ENCODE data around the gene LRP11.

Gene LRP11

GRCh38 chr6:149823013-149823412 lies 41.1 kb downstream of the LRP11 start:
- no peak for DNase-seq (ENCODE audit: low read depth)
- no peak overlapping the region for H3K4me3 ChIP-seq (ENCODE audit: low read length)
- TF ChIP-seq CTCF (IDR thresholded peaks at IDR 0.05; ENCODE audit: insufficient read depth, low read depth, low read length, missing control alignments): no peak

- DNase-seq (ENCODE audit: low read depth): no peak
- no peak overlapping the region for H3K4me3 ChIP-seq (ENCODE audit: low read length)
- TF ChIP-seq CTCF (IDR thresholded peaks at IDR 0.05; ENCODE audit: insufficient read depth, low read depth, low read length, missing control alignments): no peak
Measured at GRCh38 chr6:149821492-149821891, 42.7 kb downstream of the LRP11 start.

GRCh38 chr6:149820506-149820905 lies 43.7 kb downstream of the LRP11 start:
- H3K4me3 ChIP-seq (ENCODE audit: low read length): no peak overlapping the region
- no peak for DNase-seq (ENCODE audit: low read depth)
- TF ChIP-seq CTCF (IDR thresholded peaks at IDR 0.05; ENCODE audit: insufficient read depth, low read depth, low read length, missing control alignments): no peak

GRCh38 chr6:149815788-149816187 lies 48.4 kb downstream of the LRP11 start:
- no peak overlapping the region for H3K4me3 ChIP-seq (ENCODE audit: low read length)
- TF ChIP-seq CTCF (IDR thresholded peaks at IDR 0.05; ENCODE audit: insufficient read depth, low read depth, low read length, missing control alignments): no peak
- no peak for DNase-seq (ENCODE audit: low read depth)

GRCh38 chr6:149813351-149813750 lies 50.8 kb downstream of the LRP11 start:
- H3K4me3 ChIP-seq (ENCODE audit: low read length): no peak overlapping the region
- no peak for DNase-seq (ENCODE audit: low read depth)
- no peak for TF ChIP-seq CTCF (IDR thresholded peaks at IDR 0.05; ENCODE audit: insufficient read depth, low read depth, low read length, missing control alignments)

- TF ChIP-seq CTCF (IDR thresholded peaks at IDR 0.05; ENCODE audit: insufficient read depth, low read depth, low read length, missing control alignments): no peak
- DNase-seq (ENCODE audit: low read depth): no peak
Measured at GRCh38 chr6:149809798-149810197, 54.4 kb downstream of the LRP11 start.

GRCh38 chr6:149806127-149806526 lies 58.0 kb downstream of the LRP11 start:
- no peak overlapping the region for H3K4me3 ChIP-seq (ENCODE audit: low read length)
- DNase-seq (ENCODE audit: low read depth): no peak
- no peak for TF ChIP-seq CTCF (IDR thresholded peaks at IDR 0.05; ENCODE audit: insufficient read depth, low read depth, low read length, missing control alignments)

More at GRCh38 chr6:149809798-149810197, 54.4 kb downstream of the LRP11 start:
- no peak overlapping the region for H3K4me3 ChIP-seq (ENCODE audit: low read length)

Data from epithelial cell of esophagus (primary cell).